Upper lobe of right lung (tissue), 1 donor: ENCODE data around the gene MAP4K4. TPM values are rescaled to one million over a fixed set of nuclear protein-coding genes. Genes with fewer than 3 reads are reported as not detected.

Experiments
- ATAC-seq: fragments of 200-7000 bp; cut with Tn5 transposase; one replicate; pipeline ENCODE4 v1.9.1; 2020; ENCODE audit warnings: mild to moderate bottlenecking, moderate library complexity
- DNase-seq: peaks from one replicate; pipeline ENCODE4 v3.0.0-alpha.2; 2020
- H3K27ac ChIP-seq: fragments of 200-600 bp; one replicate; pipeline ENCODE4 v1.8.0; 2022
- H3K27me3 ChIP-seq: fragments of 200-600 bp; one replicate; pipeline ENCODE4 v1.8.0; 2022; ENCODE audit warnings: mild to moderate bottlenecking
- H3K36me3 ChIP-seq: fragments of 200-600 bp; one replicate; pipeline ENCODE4 v1.8.0; 2022
- H3K4me1 ChIP-seq: fragments of 200-600 bp; one replicate; pipeline ENCODE4 v1.8.0; 2022
- H3K4me3 ChIP-seq: fragments of 200-600 bp; one replicate; pipeline ENCODE4 v1.8.0; 2022; ENCODE audit warnings: mild to moderate bottlenecking
- H3K9me3 ChIP-seq: fragments of 200-600 bp; one replicate; pipeline ENCODE4 v1.8.0; 2022
- intact Hi-C: fragments of 100-400 bp; cut with DNase I; formaldehyde crosslinking; loops from one replicate; pipeline ENCODE4 v1.11.0; 2022
- total RNA-seq: library from RNA; stranded (reverse); fragmentation: NEBNext Ultra II Directional; extraction: Animal tissue kit (Norgen Biotek cat#: 25700); gene quantifications from one replicate; pipeline ENCODE4 v1.2.1, GENCODE V29; 2021
- TF ChIP-seq, protein P1 (sequence below): fragments of 200-600 bp; IDR thresholded peaks from one replicate; pipeline ENCODE4 v1.8.0; 2022; ENCODE audit warnings: antibody characterized with exemption
- donor health status: DM: no; HTN: yes; CAD: no; lungs with severe emphysema.

MAP4K4 gene
- total RNA-seq, 1 donor from 2014 or later: 88.7 TPM

DNA sequence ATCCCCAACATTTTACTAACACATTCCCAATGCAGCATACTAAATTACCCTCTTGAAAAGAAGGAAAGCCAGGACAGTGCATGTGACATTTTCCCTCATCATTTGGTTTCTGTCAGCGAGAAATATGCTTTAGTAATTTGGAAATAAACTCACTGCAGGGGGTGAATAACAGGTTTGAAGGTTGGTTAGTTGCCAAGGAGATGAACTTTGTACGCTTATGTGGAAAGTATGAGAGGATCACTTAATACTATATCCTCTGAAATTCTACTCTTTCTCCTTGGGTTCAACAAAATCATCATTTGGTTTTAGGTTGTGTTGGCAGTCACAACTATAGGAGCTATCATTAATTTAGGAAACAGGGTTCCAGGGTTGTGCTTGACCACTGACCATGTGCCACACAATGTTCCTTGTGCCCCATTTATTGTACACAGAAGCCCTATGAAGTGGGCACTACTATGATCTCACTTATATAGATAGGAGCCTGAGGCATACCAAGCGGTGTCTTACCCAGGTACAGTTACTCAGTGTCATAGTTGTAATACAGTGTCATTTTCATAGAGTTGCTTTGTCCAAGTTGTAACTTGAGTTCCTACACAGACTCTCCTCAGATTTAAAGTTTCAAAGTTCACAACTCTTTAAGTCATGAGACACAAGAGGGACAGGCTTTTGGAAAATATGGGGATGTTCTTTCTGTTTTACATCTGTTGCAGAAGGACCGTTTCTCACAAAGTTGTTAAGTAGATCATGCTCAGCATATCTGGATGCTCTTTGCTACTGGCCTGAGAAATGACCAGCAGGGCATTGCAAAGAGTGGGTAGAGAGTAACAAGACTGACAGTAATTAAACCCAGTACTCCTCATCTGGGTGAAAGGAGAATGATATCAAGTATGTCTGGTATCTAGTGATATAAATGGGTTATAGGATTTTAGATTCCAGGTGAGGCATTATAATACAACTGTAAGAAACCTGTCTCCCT lies 91.8 kb downstream of the MAP4K4 start:
- intact Hi-C loops: no loop called here
- Histone ChIP-seq H3K27ac (no peak overlapping the region), H3K4me1 (peaks cover 10% of the 10 kb centered on the region), H3K27me3 (no peaks in the 10 kb centered on the region), H3K4me3 (no peak overlapping the region), H3K9me3 (no peaks in the 10 kb centered on the region), H3K36me3 (no peaks in the 10 kb centered on the region)
- DNase-seq: no peak
- TF ChIP-seq, protein P1, sequence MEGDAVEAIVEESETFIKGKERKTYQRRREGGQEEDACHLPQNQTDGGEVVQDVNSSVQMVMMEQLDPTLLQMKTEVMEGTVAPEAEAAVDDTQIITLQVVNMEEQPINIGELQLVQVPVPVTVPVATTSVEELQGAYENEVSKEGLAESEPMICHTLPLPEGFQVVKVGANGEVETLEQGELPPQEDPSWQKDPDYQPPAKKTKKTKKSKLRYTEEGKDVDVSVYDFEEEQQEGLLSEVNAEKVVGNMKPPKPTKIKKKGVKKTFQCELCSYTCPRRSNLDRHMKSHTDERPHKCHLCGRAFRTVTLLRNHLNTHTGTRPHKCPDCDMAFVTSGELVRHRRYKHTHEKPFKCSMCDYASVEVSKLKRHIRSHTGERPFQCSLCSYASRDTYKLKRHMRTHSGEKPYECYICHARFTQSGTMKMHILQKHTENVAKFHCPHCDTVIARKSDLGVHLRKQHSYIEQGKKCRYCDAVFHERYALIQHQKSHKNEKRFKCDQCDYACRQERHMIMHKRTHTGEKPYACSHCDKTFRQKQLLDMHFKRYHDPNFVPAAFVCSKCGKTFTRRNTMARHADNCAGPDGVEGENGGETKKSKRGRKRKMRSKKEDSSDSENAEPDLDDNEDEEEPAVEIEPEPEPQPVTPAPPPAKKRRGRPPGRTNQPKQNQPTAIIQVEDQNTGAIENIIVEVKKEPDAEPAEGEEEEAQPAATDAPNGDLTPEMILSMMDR: no peak
- no peak for ATAC-seq

DNA sequence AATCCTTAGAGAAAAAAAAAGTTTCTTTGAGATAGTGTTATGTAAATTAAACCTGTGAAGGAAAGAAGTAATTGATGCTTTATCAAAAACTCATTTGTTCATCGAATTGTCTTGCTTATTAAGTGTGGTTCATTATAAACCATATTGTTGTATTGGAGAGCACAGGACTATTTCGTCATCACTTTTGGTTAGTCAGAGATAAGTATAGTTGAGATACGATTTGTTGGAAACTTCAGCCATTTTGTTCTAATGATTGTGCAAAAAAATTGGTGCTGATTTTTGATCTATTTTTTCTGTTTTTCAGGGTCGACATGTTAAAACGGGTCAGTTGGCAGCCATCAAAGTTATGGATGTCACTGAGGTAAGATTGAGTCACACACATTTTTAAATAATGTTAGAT lies 92.9 kb downstream of the MAP4K4 start:
- no peak for ATAC-seq

DNA sequence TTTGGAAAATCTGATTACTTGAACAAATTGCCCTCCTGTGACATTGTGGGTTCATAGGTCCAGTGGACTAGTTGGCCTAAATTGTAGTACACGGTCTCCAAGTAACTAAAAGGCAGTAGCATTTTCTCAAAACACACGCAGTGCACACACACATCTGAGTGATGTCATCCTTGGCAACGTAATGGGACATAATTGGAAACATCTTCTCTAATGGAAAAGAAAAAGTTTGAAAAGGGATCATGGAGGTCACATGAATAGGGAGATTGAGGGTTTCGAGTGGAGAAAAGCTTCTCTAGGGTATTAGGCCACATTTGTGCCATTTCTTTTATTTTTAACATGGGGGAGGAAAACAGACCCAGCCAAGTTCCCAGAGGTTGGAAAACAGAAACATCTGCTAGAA lies 93.3 kb downstream of the MAP4K4 start:
- intact Hi-C loops: no loop called here
- ATAC-seq (no peak), DNase-seq (no peak)
- Histone ChIP-seq H3K4me3 (no peak overlapping the region), H3K27me3 (no peaks in the 10 kb centered on the region), H3K27ac (no peak overlapping the region), H3K9me3 (no peaks in the 10 kb centered on the region), H3K4me1 (peaks cover 21% of the 10 kb centered on the region), H3K36me3 (no peaks in the 10 kb centered on the region)
- TF ChIP-seq, protein P1: no peak

More for the DNA sequence above, 92.9 kb downstream of the MAP4K4 start:
- TF ChIP-seq, protein P1: no peak
- no peak overlapping the region for H3K27ac ChIP-seq
- intact Hi-C loops: no loop called here
- peaks cover 20% of the 10 kb centered on the region for H3K4me1 ChIP-seq
- H3K9me3 ChIP-seq: no peaks in the 10 kb centered on the region
- DNase-seq: no peak
- H3K4me3 ChIP-seq: no peak overlapping the region
- no peaks in the 10 kb centered on the region for H3K27me3 ChIP-seq
- no peaks in the 10 kb centered on the region for H3K36me3 ChIP-seq

DNA sequence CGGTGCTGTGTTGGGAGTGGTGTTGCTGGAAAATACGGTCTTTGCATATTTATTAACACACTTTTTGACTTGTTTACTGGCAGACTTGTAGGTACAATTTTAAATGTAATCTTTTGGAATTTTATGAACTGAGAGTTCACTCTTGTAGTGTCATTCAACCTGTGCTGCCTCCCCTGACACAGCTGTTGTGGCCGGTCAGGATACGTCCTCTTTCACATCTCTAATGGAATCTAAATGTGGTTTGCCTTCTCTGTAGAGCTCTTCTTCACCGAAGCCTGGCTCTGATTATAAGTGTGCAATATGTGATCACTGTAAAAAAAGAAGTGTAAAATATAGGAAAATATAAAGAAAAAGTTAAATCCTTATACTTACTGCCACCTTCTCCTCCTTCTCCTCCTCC lies 94.7 kb downstream of the MAP4K4 start:
- intact Hi-C loops: no loop called here
- TF ChIP-seq, protein P1: no peak
- no peak for ATAC-seq
- no peak overlapping the region for H3K4me3 ChIP-seq
- no peak overlapping the region for H3K27ac ChIP-seq
- no peaks in the 10 kb centered on the region for H3K36me3 ChIP-seq
- peaks cover 21% of the 10 kb centered on the region for H3K4me1 ChIP-seq
- no peaks in the 10 kb centered on the region for H3K9me3 ChIP-seq
- DNase-seq: no peak
- no peaks in the 10 kb centered on the region for H3K27me3 ChIP-seq

DNA sequence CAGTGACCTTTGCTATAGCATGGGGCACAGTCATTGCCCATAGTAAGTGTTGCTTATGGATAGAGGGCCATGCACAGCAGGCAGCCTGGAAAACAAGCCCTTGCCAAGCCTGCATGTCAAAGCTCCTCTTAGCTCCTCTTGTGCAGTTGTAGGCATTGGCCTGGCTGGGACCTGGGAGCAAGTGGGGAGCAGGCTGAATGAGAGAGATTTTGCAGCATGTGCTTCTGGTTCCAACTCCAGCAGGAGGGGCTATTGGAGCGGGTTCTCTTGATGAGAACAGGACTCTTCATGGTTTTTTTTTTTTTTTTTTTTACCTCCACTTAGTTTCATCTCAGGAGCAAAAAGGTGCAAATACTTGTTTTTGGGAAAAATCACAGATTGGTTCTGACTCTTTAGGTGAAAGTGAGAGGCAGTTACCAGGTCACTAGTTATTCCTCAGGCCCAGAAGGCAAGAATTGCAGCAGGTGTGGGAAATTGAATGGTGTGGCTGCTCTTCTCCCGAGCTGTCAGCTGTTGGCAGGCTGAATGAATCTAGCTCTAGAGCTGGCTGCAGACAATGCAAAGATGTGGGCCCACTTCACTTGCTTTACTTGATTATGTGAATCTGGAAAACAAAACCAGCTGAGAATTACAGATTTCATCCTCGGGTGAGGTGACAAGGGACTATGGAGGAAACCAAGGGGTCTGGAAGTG lies 95.9 kb downstream of the MAP4K4 start:
- DNase-seq: no peak
- TF ChIP-seq, protein P1: peak; percentile 13
- Histone ChIP-seq H3K36me3 (no peaks in the 10 kb centered on the region), H3K27ac (no peak overlapping the region), H3K4me1 (peaks cover 21% of the 10 kb centered on the region), H3K9me3 (no peaks in the 10 kb centered on the region), H3K4me3 (no peak overlapping the region), H3K27me3 (no peaks in the 10 kb centered on the region)
- intact Hi-C loops: no loop called here
- no peak for ATAC-seq
